Neural cell (in vitro differentiated cells): ENCODE results near the gene LDLRAD4. TPM values are rescaled to one million over a fixed set of nuclear protein-coding genes. Genes with fewer than 3 reads are reported as not detected.

ENCODE experiments used
- H2AFZ ChIP-seq: fragments of 200-600, 300-800 bp; sonication (generic), shearing (Covaris generic); 2 replicates; pipeline ENCODE4 v1.6.0; 2014; ENCODE audit warnings: low read depth, mild to moderate bottlenecking, antibody characterized with exemption, low read length, moderate library complexity
- H3F3A ChIP-seq: fragments of 200-600 bp; shearing (Covaris generic); 2 replicates; pipeline ENCODE4 v1.6.1; 2016; ENCODE audit warnings: mild to moderate bottlenecking, moderate library complexity, mixed read lengths, antibody characterized with exemption, low read length; ENCODE audit not compliant: insufficient read depth, poor library complexity, severe bottlenecking
- H3K27ac ChIP-seq: fragments of 200-600, 300-800 bp; sonication (generic), shearing (Covaris generic); 2 replicates; pipeline ENCODE4 v1.5.1; 2014; ENCODE audit warnings: mild to moderate bottlenecking, low read length, moderate library complexity
- H3K27me3 ChIP-seq: fragments of 300-800, 200-600 bp; sonication (generic), shearing (Covaris generic); 2 replicates; pipeline ENCODE4 v1.6.0; 2014; ENCODE audit warnings: mild to moderate bottlenecking, low read depth, low read length, moderate library complexity; ENCODE audit not compliant: insufficient read depth
- H3K36me3 ChIP-seq: fragments of 300-800, 200-600 bp; sonication (generic), shearing (Covaris generic); 2 replicates; pipeline ENCODE4 v1.5.1; 2014; ENCODE audit warnings: mild to moderate bottlenecking, antibody characterized with exemption, low read length, moderate library complexity; ENCODE audit not compliant: insufficient read depth
- H3K4me2 ChIP-seq: fragments of 300-800, 200-600 bp; sonication (generic), shearing (Covaris generic); 2 replicates; pipeline ENCODE4 v1.6.0; 2014; ENCODE audit warnings: mild to moderate bottlenecking, low read length
- H3K4me3 ChIP-seq: fragments of 300-800, 200-600 bp; sonication (generic), shearing (Covaris generic); 2 replicates; pipeline ENCODE4 v1.5.1; 2014; ENCODE audit warnings: mild to moderate bottlenecking, low read length, moderate library complexity
- H3K79me2 ChIP-seq: fragments of 200-600 bp; shearing (Covaris generic); replicated peaks from 2 replicates; pipeline ENCODE4 v1.6.0; 2014; ENCODE audit warnings: mild to moderate bottlenecking, low read length, moderate library complexity; ENCODE audit not compliant: insufficient read depth
- H3K9ac ChIP-seq: fragments of 300-800, 200-600 bp; sonication (generic), shearing (Covaris generic); 2 replicates; pipeline ENCODE4 v1.6.1; 2016; ENCODE audit warnings: mild to moderate bottlenecking, low read length, mixed read lengths
- H3K9me2 ChIP-seq: fragments of 200-600 bp; shearing (Covaris generic); 2 replicates; pipeline ENCODE4 v1.6.1; 2016; ENCODE audit warnings: mild to moderate bottlenecking, low read length, mixed read lengths; ENCODE audit not compliant: insufficient read depth
- H3K9me3 ChIP-seq: fragments of 200-600, 300-800 bp; sonication (generic), shearing (Covaris generic); 2 replicates; pipeline ENCODE4 v1.6.1; 2016; ENCODE audit warnings: mild to moderate bottlenecking, mixed run types, low read length, moderate library complexity, mixed read lengths
- H4K20me1 ChIP-seq: fragments of 200-600 bp; shearing (Covaris generic); 2 replicates; pipeline ENCODE4 v1.6.1; 2016; ENCODE audit warnings: mild to moderate bottlenecking, mixed run types; ENCODE audit not compliant: insufficient read depth
- EP300 ChIP-seq: fragments of 450-650 bp; conservative IDR thresholded peaks from 2 replicates; pipeline ENCODE4 v1.6.1; 2014; ENCODE audit warnings: antibody characterized with exemption, mild to moderate bottlenecking, moderate library complexity; ENCODE audit not compliant: poor library complexity, severe bottlenecking
- EZH2 ChIP-seq: fragments of 200-600, 300-800 bp; shearing (Covaris generic), sonication (generic); IDR thresholded peaks from 2 replicates; pipeline ENCODE4 v1.6.1; 2014; ENCODE audit warnings: antibody characterized with exemption, low read length, borderline replicate concordance, mild to moderate bottlenecking; ENCODE audit not compliant: insufficient read depth, poor library complexity, severe bottlenecking
- MXI1 ChIP-seq: fragments of 450-650 bp; conservative IDR thresholded peaks from 2 replicates; pipeline ENCODE4 v1.6.1; 2014; ENCODE audit warnings: antibody characterized with exemption, mild to moderate bottlenecking; ENCODE audit not compliant: poor library complexity, severe bottlenecking
- POLR2AphosphoS5 ChIP-seq: IDR thresholded peaks from 2 replicates; pipeline ENCODE4 v1.6.1; 2012
- RAD21 ChIP-seq: fragments of 450-650 bp; conservative IDR thresholded peaks from 2 replicates; pipeline ENCODE4 v1.6.1; 2014; ENCODE audit warnings: antibody characterized with exemption, mild to moderate bottlenecking, moderate library complexity
- SMC3 ChIP-seq: fragments of 450-650 bp; conservative IDR thresholded peaks from 2 replicates; pipeline ENCODE4 v1.6.1; 2014; ENCODE audit warnings: antibody characterized with exemption, mild to moderate bottlenecking, moderate library complexity; ENCODE audit not compliant: poor library complexity
- TAF1 ChIP-seq: IDR thresholded peaks from 2 replicates; pipeline ENCODE4 v1.6.1; 2012; ENCODE audit warnings: low read depth
- polyA plus RNA-seq: library from polyadenylated mRNA; depleted of rRNA; stranded (reverse); fragments of >200 nt; gene quantifications from 2 replicates; pipeline ENCODE4 v1.2.3, GENCODE V29; 2014
- TF ChIP-seq, protein P1 (sequence below): fragments of 450-650 bp; IDR thresholded peaks from 2 replicates; pipeline ENCODE4 v1.5.1; 2014; ENCODE audit warnings: antibody characterized with exemption, mild to moderate bottlenecking, moderate library complexity; ENCODE audit not compliant: poor library complexity, severe bottlenecking
- TF ChIP-seq, protein P2 (sequence below): IDR thresholded peaks from 2 replicates; pipeline ENCODE4 v1.6.1; 2012; ENCODE audit warnings: borderline replicate concordance

LDLRAD4 gene
- polyA plus RNA-seq, 1 donor from 2014 or later, result 3.7 TPM

DNA sequence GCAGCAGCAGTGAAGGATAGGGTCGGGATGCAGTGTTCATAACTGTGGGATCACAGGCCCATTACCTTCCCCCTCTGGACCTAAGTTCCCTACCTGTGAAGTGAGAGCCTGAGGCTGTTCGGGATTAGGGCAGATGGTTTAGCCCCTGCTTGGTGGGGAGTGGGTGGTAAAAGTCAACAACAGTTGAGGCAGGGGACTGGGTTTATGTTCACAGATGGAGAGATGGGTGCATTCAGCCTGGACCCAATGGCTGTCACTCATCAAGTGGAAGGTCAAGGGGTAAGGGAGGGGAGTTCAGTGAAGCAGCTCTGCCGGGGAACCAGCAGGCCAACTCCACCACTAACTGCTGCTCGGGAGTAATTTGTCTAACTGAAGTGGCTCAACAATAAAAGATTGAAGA, 327.4 kb downstream of the LDLRAD4 start:
- TF ChIP-seq SMC3 (no peak), MXI1 (no peak), TAF1 (no peak), POLR2AphosphoS5 (no peak), EP300 (no peak)
- TF ChIP-seq, protein P1, sequence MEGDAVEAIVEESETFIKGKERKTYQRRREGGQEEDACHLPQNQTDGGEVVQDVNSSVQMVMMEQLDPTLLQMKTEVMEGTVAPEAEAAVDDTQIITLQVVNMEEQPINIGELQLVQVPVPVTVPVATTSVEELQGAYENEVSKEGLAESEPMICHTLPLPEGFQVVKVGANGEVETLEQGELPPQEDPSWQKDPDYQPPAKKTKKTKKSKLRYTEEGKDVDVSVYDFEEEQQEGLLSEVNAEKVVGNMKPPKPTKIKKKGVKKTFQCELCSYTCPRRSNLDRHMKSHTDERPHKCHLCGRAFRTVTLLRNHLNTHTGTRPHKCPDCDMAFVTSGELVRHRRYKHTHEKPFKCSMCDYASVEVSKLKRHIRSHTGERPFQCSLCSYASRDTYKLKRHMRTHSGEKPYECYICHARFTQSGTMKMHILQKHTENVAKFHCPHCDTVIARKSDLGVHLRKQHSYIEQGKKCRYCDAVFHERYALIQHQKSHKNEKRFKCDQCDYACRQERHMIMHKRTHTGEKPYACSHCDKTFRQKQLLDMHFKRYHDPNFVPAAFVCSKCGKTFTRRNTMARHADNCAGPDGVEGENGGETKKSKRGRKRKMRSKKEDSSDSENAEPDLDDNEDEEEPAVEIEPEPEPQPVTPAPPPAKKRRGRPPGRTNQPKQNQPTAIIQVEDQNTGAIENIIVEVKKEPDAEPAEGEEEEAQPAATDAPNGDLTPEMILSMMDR, result no peak
- H3K9ac ChIP-seq, result no peak overlapping the region
- no peaks in the 10 kb centered on the region for H3K9me2 ChIP-seq
- H3K4me2 ChIP-seq, result no peak overlapping the region
- no peak overlapping the region for H3K27ac ChIP-seq
- H3F3A ChIP-seq, result no peaks in the 10 kb centered on the region
- H3K27me3 ChIP-seq, result no peaks in the 10 kb centered on the region
- no peaks in the 10 kb centered on the region for H3K79me2 ChIP-seq
- no peak overlapping the region for H2AFZ ChIP-seq
- H3K4me3 ChIP-seq, result no peak overlapping the region
- H4K20me1 ChIP-seq, result no peaks in the 10 kb centered on the region
- no peaks in the 10 kb centered on the region for H3K36me3 ChIP-seq
- no peaks in the 10 kb centered on the region for H3K9me3 ChIP-seq

DNA sequence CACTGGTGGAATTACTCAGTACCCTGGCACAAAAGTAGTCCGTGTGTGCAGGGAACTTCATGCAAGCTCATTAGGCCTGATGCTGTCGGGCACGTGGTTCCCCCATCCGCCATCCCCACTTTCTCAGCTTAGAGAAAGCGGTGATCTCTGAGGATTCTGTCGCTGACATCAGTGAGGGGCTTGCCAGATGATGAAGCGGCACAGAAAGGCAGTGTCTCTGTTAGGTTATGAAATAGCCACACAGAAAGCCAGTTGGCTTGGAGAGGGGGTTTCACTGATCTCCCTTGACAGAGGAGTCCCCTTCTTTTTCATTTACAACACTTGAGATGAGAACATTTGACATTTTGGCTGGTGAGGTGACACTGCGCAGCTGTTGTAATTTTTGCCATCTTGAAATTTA, 328.1 kb downstream of the LDLRAD4 start:
- Histone ChIP-seq H3K36me3 (no peaks in the 10 kb centered on the region), H3K27ac (no peak overlapping the region), H3K79me2 (no peaks in the 10 kb centered on the region), H3K9me2 (no peaks in the 10 kb centered on the region), H3K9me3 (no peaks in the 10 kb centered on the region), H3K9ac (no peak overlapping the region), H4K20me1 (no peaks in the 10 kb centered on the region), H3F3A (no peaks in the 10 kb centered on the region), H3K4me2 (no peak overlapping the region), H2AFZ (no peak overlapping the region), H3K27me3 (no peaks in the 10 kb centered on the region), H3K4me3 (no peak overlapping the region)
- TF ChIP-seq POLR2AphosphoS5, result no peak
- no peak for TF ChIP-seq MXI1
- TF ChIP-seq, protein P2, sequence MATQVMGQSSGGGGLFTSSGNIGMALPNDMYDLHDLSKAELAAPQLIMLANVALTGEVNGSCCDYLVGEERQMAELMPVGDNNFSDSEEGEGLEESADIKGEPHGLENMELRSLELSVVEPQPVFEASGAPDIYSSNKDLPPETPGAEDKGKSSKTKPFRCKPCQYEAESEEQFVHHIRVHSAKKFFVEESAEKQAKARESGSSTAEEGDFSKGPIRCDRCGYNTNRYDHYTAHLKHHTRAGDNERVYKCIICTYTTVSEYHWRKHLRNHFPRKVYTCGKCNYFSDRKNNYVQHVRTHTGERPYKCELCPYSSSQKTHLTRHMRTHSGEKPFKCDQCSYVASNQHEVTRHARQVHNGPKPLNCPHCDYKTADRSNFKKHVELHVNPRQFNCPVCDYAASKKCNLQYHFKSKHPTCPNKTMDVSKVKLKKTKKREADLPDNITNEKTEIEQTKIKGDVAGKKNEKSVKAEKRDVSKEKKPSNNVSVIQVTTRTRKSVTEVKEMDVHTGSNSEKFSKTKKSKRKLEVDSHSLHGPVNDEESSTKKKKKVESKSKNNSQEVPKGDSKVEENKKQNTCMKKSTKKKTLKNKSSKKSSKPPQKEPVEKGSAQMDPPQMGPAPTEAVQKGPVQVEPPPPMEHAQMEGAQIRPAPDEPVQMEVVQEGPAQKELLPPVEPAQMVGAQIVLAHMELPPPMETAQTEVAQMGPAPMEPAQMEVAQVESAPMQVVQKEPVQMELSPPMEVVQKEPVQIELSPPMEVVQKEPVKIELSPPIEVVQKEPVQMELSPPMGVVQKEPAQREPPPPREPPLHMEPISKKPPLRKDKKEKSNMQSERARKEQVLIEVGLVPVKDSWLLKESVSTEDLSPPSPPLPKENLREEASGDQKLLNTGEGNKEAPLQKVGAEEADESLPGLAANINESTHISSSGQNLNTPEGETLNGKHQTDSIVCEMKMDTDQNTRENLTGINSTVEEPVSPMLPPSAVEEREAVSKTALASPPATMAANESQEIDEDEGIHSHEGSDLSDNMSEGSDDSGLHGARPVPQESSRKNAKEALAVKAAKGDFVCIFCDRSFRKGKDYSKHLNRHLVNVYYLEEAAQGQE, result no peak
- no peak for TF ChIP-seq SMC3
- TF ChIP-seq TAF1, result no peak
- TF ChIP-seq EP300, result no peak
- no peak for TF ChIP-seq EZH2
- no peak for TF ChIP-seq RAD21
- TF ChIP-seq, protein P1, result no peak
